IMR-90 (cell line): Measurements from ENCODE around the gene CERK. TPM values are rescaled to one million over a fixed set of nuclear protein-coding genes. Genes with fewer than 3 reads are reported as not detected.

ENCODE experiments used
- ATAC-seq: fragments of 200-7000 bp; cut with Tn5 transposase; 2 replicates; pipeline ENCODE4 v1.9.1; 2020; ENCODE audit warnings: low read depth, mild to moderate bottlenecking, moderate library complexity
- BruUV-seq: library from RNA; stranded (reverse); fragments of 400-500 nt; replicated peaks from 2 replicates; lab custom pipeline; 2021; lab: Mats Ljungman, UMichigan
- CTCF ChIA-PET: fragments of 300-600 bp; formaldehyde crosslinking; extraction: SDS; loops from one replicate; lab custom pipeline; 2021; ENCODE audit warnings: antibody characterized with exemption; lab: Yijun Ruan, JAX
- POLR2A ChIA-PET: fragments of 300-600 bp; sonication (Branson Sonifier 250); formaldehyde crosslinking; loops from one replicate; lab custom pipeline; 2022; ENCODE audit warnings: antibody characterized with exemption; ENCODE audit not compliant: unreplicated experiment; lab: Charles Lee
- DNase-seq: peaks from one replicate; pipeline ENCODE4 v3.0.0; 2013
- H2AFZ ChIP-seq: replicated peaks from 2 replicates; pipeline ENCODE3; 2013; ENCODE audit warnings: low read length, mild to moderate bottlenecking; ENCODE audit not compliant: poor library complexity
- H2AK5ac ChIP-seq: 2 replicates; pipeline ENCODE4 v1.6.1; 2013; ENCODE audit warnings: low read depth, low read length, inconsistent platforms
- H2AK9ac ChIP-seq: replicated peaks from 2 replicates; pipeline ENCODE3; 2013; ENCODE audit warnings: mild to moderate bottlenecking, low read depth, low read length, moderate library complexity; ENCODE audit not compliant: poor library complexity
- H2BK120ac ChIP-seq: 2 replicates; pipeline ENCODE4 v1.6.1; 2013; ENCODE audit warnings: low read depth, low read length, inconsistent platforms
- H2BK15ac ChIP-seq: 3 replicates; pipeline ENCODE4 v1.6.1; 2013; ENCODE audit warnings: low read depth, low read length, inconsistent platforms
- H2BK20ac ChIP-seq: 2 replicates; pipeline ENCODE4 v1.6.1; 2013; ENCODE audit warnings: low read depth, mild to moderate bottlenecking, inconsistent platforms, low read length, moderate library complexity
- H2BK5ac ChIP-seq: 2 replicates; pipeline ENCODE4 v1.6.1; 2013; ENCODE audit warnings: mild to moderate bottlenecking, low read depth, low read length, inconsistent platforms; ENCODE audit not compliant: poor library complexity, severe bottlenecking
- H3K14ac ChIP-seq: replicated peaks from 2 replicates; pipeline ENCODE4 v1.6.1; 2013; ENCODE audit warnings: low read depth, low read length, inconsistent platforms
- H3K18ac ChIP-seq: 2 replicates; pipeline ENCODE4 v1.6.1; 2013; ENCODE audit warnings: low read depth, low read length, control low read depth
- H3K23ac ChIP-seq: 2 replicates; pipeline ENCODE4 v1.6.1; 2013; ENCODE audit warnings: low read depth, low read length, inconsistent platforms
- H3K27ac ChIP-seq: 2 replicates; pipeline ENCODE4 v1.5.1; 2013; ENCODE audit warnings: mild to moderate bottlenecking, control low read depth, low read length; ENCODE audit not compliant: insufficient read depth
- H3K27me3 ChIP-seq: 2 replicates; pipeline ENCODE4 v1.6.1; 2013; ENCODE audit warnings: low read length; ENCODE audit not compliant: control insufficient read depth, insufficient read depth
- H3K36me3 ChIP-seq: 2 replicates; pipeline ENCODE4 v1.6.1; 2013; ENCODE audit warnings: low read length, mixed read lengths; ENCODE audit not compliant: control insufficient read depth, insufficient read depth
- H3K4ac ChIP-seq: 2 replicates; pipeline ENCODE4 v1.6.1; 2013; ENCODE audit warnings: low read depth, low read length, inconsistent platforms
- H3K4me1 ChIP-seq: 2 replicates; pipeline ENCODE4 v1.6.1; 2013; ENCODE audit warnings: low read length, mixed read lengths; ENCODE audit not compliant: control insufficient read depth, insufficient read depth
- H3K4me2 ChIP-seq: 2 replicates; pipeline ENCODE4 v1.6.1; 2013; ENCODE audit warnings: low read depth, mild to moderate bottlenecking, control low read depth, low read length, moderate library complexity
- H3K4me3 ChIP-seq: 2 replicates; pipeline ENCODE4 v1.5.1; 2013; ENCODE audit warnings: low read depth, mild to moderate bottlenecking, control low read depth, low read length, moderate library complexity; ENCODE audit not compliant: insufficient read depth
- H3K56ac ChIP-seq: 2 replicates; pipeline ENCODE4 v1.6.1; 2013; ENCODE audit warnings: low read length, inconsistent platforms; ENCODE audit not compliant: insufficient read depth; ENCODE audit errors: extremely low read depth
- H3K79me1 ChIP-seq, 2 experiments: 2 replicates each; pipeline ENCODE4 v1.6.1; 2013; ENCODE audit warnings: low read length in 2 of 2, inconsistent platforms in 1 of 2, low read depth in 1 of 2
- H3K9ac ChIP-seq: 2 replicates; pipeline ENCODE4 v1.6.1; 2013; ENCODE audit warnings: low read depth, low read length, control low read depth
- H3K9me1 ChIP-seq: 2 replicates; pipeline ENCODE4 v1.6.1; 2013; ENCODE audit warnings: low read length, inconsistent platforms; ENCODE audit not compliant: insufficient read depth
- H3K9me3 ChIP-seq: 2 replicates; pipeline ENCODE4 v1.6.1; 2013; ENCODE audit warnings: low read length; ENCODE audit not compliant: control insufficient read depth, insufficient read depth
- H4K20me1 ChIP-seq: 2 replicates; pipeline ENCODE4 v1.6.1; 2013; ENCODE audit warnings: low read length, inconsistent platforms; ENCODE audit not compliant: insufficient read depth
- H4K5ac ChIP-seq: 2 replicates; pipeline ENCODE4 v1.6.1; 2013; ENCODE audit warnings: mild to moderate bottlenecking, low read depth, low read length, control low read depth
- H4K8ac ChIP-seq, 2 experiments: 2 replicates each; pipeline ENCODE4 v1.6.1; 2013; ENCODE audit warnings: low read depth in 2 of 2, low read length in 2 of 2, control low read depth in 1 of 2, inconsistent platforms in 1 of 2
- H4K91ac ChIP-seq: 2 replicates; pipeline ENCODE4 v1.6.1; 2013; ENCODE audit warnings: low read depth, low read length, inconsistent platforms; ENCODE audit not compliant: insufficient read depth
- BHLHE40 ChIP-seq: fragments of 150-350 bp; IDR thresholded peaks from 2 replicates; pipeline ENCODE4 v1.6.1; 2016; ENCODE audit warnings: mild to moderate bottlenecking, low read depth, low read length
- ELK1 ChIP-seq: fragments of 150-350 bp; IDR thresholded peaks from 2 replicates; pipeline ENCODE4 v1.6.1; 2016; ENCODE audit warnings: low read depth, mild to moderate bottlenecking, low read length, moderate library complexity, borderline replicate concordance
- FOS ChIP-seq: fragments of 150-350 bp; IDR thresholded peaks from 2 replicates; pipeline ENCODE4 v1.6.1; 2016; ENCODE audit warnings: low read depth, low read length
- MAZ ChIP-seq: IDR thresholded peaks from 2 replicates; pipeline ENCODE4 v1.6.1; 2012; ENCODE audit warnings: low read depth, mild to moderate bottlenecking, low read length, improper control_type of control experiment, moderate library complexity, borderline replicate concordance
- MXI1 ChIP-seq: IDR thresholded peaks from 2 replicates; pipeline ENCODE4 v1.6.1; 2012; ENCODE audit warnings: low read depth, mild to moderate bottlenecking, low read length, moderate library complexity, borderline replicate concordance
- POLR2A ChIP-seq: IDR thresholded peaks from 2 replicates; pipeline ENCODE4 v1.6.1; 2012; ENCODE audit warnings: mild to moderate bottlenecking, low read depth, low read length
- RCOR1 ChIP-seq: IDR thresholded peaks from 2 replicates; pipeline ENCODE4 v1.6.1; 2012; ENCODE audit warnings: mild to moderate bottlenecking, low read length, improper control_type of control experiment; ENCODE audit not compliant: insufficient replicate concordance
- SMC3 ChIP-seq: fragments of 150-350 bp; IDR thresholded peaks from 2 replicates; pipeline ENCODE4 v1.6.1; 2016; ENCODE audit warnings: low read depth, mild to moderate bottlenecking, antibody characterized with exemption, low read length, moderate library complexity
- WGBS, 2 experiments: methylation state at CpG; one replicate each; pipeline versions ENCODE4 v1.1.5 to v1.1.7; 2013; ENCODE audit warnings: missing lambda C conversion rate in 2 of 2; ENCODE audit not compliant: insufficient read length in 1 of 2; ENCODE audit errors: extremely low coverage in 2 of 2; 5-methylcytosine and 5-hydroxymethylcytosine counted together
- dilution Hi-C: fragments of 300-500 bp; cut with HindIII; formaldehyde crosslinking; loops from one replicate; pipeline ENCODE4 v1.14.3; 2018; ENCODE audit warnings: low sequenced_read_pairs; ENCODE audit not compliant: unreplicated experiment
- in situ Hi-C: fragments of 300-500 bp; cut with MboI; formaldehyde crosslinking; loops from 3 replicates; pipeline ENCODE4 v1.14.3; 2019; ENCODE audit warnings: low sequenced_read_pairs, inconsistent platforms, mixed read lengths
- intact Hi-C: fragments of 100-400 bp; cut with micrococcal nuclease; formaldehyde crosslinking; loops from 2 replicates; pipeline ENCODE4 v1.10.0; 2022
- polyA plus RNA-seq, 3 experiments: library from polyadenylated mRNA; depleted of rRNA; stranded (reverse); fragments of >200 nt; gene quantifications; 2 replicates each; pipeline ENCODE4 v1.2.3, GENCODE V29; 2012; ENCODE audit warnings: low replicate concordance in 1 of 3
- total RNA-seq: library from RNA; depleted of rRNA; stranded (reverse); fragments of >200 nt; gene quantifications from 2 replicates; pipeline ENCODE4 v1.2.3, GENCODE V29; 2012
- TF ChIP-seq, protein P1 (sequence below): conservative IDR thresholded peaks from 2 replicates; pipeline ENCODE4 v1.5.1; 2012; ENCODE audit warnings: mild to moderate bottlenecking, low read depth, low read length, improper control_type of control experiment
- TF ChIP-seq, protein P2 (sequence below): fragments of 150-350 bp; IDR thresholded peaks from 2 replicates; pipeline ENCODE4 v1.6.1; 2017; ENCODE audit warnings: mild to moderate bottlenecking, antibody characterized with exemption, low read length, low read depth

CERK gene
- total and polyA plus RNA-seq, 2 of the 4 experiments (the other 2 are of a cell fraction), result 25.3 to 38.7 TPM

GRCh38 chr22:46749682-46750529 lies 11.9 kb upstream of the CERK start:
- Histone ChIP-seq H4K5ac (peak overlapping the region; percentile 22), H3K14ac (peak overlapping the region; percentile 51), H3K9ac (no peak overlapping the region), H3K9me1 (peaks cover 30% of the 10 kb centered on the region), H2AFZ (peak overlapping the region; percentile 58), H4K8ac (peak overlapping the region; percentile 58 to 64; a peak in 3 of 4 replicates), H4K20me1 (no peaks in the 10 kb centered on the region), H3K27ac (peak overlapping the region; percentile 4; the same call in 1 of the 2 replicates), H2BK15ac (peak overlapping the region; percentile 70; the same call in 1 of the 3 replicates), H3K23ac (no peak overlapping the region), H3K18ac (0 out of 2 replicates have a peak overlapping the region, but pooled peaks have one; percentile 14), H3K56ac (no peak overlapping the region), H4K91ac (peak overlapping the region; percentile 44), H3K4ac (peak overlapping the region; percentile 70), H2AK5ac (peak overlapping the region; percentile 99), H3K9me3 (no peaks in the 10 kb centered on the region), H2AK9ac (peak overlapping the region; percentile 12), H2BK20ac (peak overlapping the region; percentile 28), H3K79me1 (peaks cover 0 to 10% of the 10 kb centered on the region in 2 experiments; a peak in 1 of 4 replicates), H2BK120ac (peak overlapping the region; percentile 75), H3K4me1 (peaks cover 32% of the 10 kb centered on the region), H3K27me3 (no peaks in the 10 kb centered on the region), H2BK5ac (peak overlapping the region; percentile 6), H3K4me3 (no peak overlapping the region), H3K36me3 (no peaks in the 10 kb centered on the region), H3K4me2 (peak overlapping the region; percentile 6)
- intact Hi-C loops (no loop called here), dilution Hi-C loops (no loop called here), in situ Hi-C loops (no loop called here)
- DNase-seq (no peak), ATAC-seq (no peak)
- ChIA-PET POLR2A (interaction anchor here (1.0 kb wide), 1 partner anchor 12 kb away, joined by 3 read pairs; the partner anchor contains the start of gene TBC1D22A), CTCF (no interaction called here)
- TF ChIP-seq, protein P1, sequence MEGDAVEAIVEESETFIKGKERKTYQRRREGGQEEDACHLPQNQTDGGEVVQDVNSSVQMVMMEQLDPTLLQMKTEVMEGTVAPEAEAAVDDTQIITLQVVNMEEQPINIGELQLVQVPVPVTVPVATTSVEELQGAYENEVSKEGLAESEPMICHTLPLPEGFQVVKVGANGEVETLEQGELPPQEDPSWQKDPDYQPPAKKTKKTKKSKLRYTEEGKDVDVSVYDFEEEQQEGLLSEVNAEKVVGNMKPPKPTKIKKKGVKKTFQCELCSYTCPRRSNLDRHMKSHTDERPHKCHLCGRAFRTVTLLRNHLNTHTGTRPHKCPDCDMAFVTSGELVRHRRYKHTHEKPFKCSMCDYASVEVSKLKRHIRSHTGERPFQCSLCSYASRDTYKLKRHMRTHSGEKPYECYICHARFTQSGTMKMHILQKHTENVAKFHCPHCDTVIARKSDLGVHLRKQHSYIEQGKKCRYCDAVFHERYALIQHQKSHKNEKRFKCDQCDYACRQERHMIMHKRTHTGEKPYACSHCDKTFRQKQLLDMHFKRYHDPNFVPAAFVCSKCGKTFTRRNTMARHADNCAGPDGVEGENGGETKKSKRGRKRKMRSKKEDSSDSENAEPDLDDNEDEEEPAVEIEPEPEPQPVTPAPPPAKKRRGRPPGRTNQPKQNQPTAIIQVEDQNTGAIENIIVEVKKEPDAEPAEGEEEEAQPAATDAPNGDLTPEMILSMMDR, result no peak
- no peak for TF ChIP-seq ELK1
- TF ChIP-seq POLR2A, result no peak
- TF ChIP-seq, protein P2, sequence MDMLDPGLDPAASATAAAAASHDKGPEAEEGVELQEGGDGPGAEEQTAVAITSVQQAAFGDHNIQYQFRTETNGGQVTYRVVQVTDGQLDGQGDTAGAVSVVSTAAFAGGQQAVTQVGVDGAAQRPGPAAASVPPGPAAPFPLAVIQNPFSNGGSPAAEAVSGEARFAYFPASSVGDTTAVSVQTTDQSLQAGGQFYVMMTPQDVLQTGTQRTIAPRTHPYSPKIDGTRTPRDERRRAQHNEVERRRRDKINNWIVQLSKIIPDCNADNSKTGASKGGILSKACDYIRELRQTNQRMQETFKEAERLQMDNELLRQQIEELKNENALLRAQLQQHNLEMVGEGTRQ, result no peak
- no peak for TF ChIP-seq MAZ
- TF ChIP-seq SMC3, result no peak
- TF ChIP-seq RCOR1, result no peak
- no peak for TF ChIP-seq BHLHE40
- TF ChIP-seq MXI1, result no peak
- TF ChIP-seq FOS, result no peak
- BruUV-seq, result no TSS peak
- WGBS, 2 experiments, result 85% methylated on average over 8 of the region's 14 CpGs; no CpG with 5 or more reads in 1 of the 2 experiments
